Measurements from ENCODE around the gene IGFN1. TPM values are rescaled to one million over a fixed set of nuclear protein-coding genes. Genes with fewer than 3 reads are reported as not detected.
A peak's percentile ranks its signal among the peaks of the same experiment; 100 is the strongest.
"Not testable (repeated sequence)": the region's sequence is repeated elsewhere in the genome, so short reads cannot be mapped to it uniquely, and the experiment has no call there.

IGFN1 gene
- total RNA-seq, 1 donor from 2014 or later = not detected

DNA sequence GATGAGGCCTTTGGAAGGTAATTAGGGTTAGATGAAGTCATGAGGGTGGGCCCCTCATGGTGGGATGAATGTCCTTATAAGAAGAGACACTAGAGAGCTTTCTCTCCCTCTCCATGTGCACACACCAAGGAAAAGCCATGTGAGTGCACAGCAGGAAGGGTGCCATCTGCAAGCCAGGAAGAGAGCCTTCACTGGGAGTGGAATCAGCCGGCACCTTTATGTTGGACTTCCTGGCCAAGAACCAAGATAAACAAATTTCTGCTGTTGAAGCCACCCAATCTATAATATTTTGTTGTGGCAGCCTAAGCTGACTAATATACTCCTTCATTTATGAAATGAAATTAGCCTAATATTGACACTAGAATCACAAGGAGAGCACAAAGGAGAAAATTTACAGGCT lies 54.5 kb downstream of the IGFN1 start:
- no peak for DNase-seq (ENCODE audit: low read depth in 2 of 2)

DNA sequence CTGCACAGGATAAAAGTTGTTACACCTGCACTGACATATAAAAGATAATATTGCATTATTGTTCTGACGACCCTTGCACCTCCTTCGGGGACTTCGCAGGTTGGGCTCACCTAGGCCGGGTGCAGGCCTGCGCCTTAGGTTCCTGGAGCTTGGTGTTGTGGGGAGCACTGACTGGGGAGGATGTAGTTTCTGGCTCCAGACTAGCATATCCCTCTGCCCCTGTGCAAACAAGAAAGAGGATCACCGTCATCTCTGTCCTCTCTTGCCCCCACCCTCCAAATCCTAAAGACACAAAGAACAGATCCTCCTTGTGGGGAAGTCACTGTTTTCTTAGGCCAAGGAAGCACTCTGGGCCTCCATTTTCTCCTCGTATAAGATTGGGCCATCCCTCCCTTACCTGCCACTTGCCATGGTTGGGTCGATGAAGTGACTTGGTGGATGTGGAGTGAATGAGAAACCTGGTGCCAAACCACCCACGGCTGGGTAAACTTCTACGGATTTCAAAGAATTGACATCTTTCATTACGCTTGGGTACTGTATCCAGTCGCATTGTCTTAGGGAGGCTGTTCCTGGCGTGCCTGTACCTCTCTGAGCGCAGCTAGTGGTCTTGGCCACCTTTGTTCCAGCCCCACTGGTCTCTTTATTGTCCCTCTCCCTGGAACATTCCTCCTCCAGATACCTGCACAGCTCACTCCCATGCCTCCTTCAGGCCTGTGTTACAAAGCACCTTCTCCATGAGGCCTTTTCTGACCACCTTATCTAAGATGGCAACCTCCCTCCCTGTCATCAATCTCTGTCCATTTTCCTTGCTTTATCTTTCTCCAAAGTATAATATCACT lies 58.3 kb downstream of the IGFN1 start:
- DNase-seq (ENCODE audit: low read depth in 2 of 2) = no peak

DNA sequence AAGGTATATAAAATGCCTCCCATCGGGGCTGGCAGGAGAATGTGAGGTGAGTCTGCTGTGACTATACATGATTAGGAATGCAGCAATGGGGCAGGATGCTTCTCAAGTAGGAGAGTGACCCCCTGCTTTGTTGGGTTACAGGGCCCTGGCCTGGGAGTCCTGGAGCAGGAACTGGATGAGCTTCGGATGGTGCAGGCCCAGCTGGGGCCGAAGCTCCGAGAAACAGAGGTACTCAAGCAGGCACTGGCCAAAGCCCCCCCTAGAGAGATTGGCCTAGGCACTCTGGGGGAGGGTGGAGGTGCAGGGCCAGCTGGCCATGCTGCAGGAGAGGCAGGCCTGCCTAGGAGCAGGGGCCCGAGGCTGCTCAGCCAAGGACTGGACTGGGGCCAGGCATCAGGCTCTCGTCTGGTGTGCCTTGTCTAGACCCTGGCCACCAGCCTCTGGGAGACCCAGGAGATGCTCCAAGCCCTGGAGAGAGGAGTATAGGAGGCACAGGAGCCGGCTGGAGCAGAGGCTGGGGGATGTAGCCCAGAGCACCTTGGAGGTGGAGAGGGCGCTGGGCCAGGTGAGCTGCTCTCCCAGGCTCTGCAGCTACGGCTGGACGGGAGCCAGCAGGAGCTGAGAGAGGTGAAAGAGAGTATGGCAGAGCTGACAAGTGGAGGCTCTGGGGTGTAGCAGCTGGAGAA lies 59.8 kb downstream of the IGFN1 start:
- DNase-seq (ENCODE audit: low read depth in 2 of 2) = no peak

DNA sequence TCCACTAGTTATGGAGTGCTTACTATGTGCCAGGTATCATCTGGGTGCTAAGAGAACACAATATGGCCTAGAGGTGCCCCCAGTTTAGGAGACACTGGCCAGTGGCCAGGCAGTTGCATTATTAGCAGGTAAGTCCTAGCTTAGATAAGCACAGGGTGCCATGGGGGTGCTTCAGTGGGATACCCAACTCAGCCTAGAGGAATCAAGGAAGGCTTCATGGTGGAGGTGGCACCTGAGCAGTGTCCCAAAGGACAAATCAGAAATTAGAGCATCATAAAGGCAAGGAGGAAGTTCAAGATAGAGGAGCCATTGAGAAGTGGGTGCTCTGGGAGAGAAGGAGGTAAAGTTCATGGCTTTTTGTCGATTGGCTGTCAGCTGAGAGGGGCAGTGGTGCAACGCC lies 60.8 kb downstream of the IGFN1 start:
- no peak for DNase-seq (ENCODE audit: low read depth in 2 of 2)

DNA sequence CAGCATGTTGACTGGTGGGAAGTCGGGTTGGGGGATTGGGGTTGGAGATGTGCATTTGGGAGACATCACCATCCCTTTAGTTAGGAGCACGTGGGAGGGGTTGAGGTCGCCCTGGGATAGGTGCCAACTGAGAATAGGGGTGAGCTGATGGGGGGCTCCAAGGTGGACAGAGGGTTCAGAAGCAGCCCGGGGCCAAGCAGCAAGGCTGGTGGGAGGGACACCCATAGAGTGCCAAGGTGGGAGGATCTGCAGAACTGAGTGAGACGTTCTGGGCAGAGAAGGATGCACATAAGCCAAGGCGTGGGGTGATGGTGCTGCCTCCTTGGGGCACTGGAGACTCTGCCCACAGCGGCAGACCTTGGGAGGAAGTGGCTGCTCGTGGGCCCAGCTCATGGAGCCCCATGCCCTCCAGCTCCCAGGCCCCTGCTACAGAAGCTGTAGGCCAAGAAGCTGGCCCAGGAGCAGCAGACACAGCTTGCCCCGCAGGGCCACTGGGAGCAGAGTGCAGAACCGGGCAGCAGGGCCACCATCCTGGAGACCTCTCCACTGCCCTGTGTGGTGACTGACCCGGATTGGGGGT lies 61.3 kb downstream of the IGFN1 start:
- no peak for DNase-seq (ENCODE audit: low read depth in 2 of 2)

DNA sequence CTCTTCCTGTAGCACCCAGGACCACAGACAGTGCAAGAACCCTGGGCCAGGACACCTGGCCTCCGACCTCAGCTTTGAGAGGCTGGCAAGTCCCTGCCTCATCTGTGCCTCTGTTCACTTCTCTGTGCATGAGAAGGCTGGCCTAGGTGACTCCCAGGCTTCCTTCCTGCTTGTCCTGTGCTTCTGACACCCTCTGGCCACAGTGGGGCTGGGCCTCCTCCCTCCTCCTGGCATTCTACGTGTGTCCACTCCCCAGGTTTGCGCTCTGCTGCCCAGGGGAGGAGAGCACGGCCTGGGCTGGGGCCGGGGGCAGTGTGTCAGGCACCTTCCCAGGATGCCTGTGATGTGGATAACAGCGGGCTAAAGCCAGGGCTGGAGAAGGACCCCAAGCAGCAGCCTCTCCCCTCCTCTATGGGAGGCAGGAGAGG lies 62.3 kb downstream of the IGFN1 start:
- no peak for DNase-seq (ENCODE audit: low read depth in 2 of 2)

DNA sequence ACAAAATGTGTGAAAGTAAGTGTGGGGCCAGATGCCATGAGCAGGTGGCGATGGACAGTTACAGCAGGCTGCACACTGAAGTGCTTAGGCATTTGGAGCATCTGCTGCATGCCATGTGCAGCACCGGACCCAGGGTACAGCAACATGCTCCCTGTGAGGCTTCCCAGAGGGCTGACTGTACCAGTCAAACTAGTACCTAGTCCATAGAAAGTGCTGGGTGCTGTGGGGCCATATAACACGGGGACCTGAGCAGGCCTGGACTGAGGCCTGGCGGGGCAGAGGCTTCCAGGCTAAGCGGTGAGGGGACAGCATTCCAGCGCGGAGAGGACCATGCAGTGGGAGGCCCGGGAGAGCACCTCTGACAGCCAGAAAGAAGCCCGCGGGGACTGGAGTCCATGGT lies 62.8 kb downstream of the IGFN1 start:
- no peak for DNase-seq (ENCODE audit: low read depth in 2 of 2)

DNA sequence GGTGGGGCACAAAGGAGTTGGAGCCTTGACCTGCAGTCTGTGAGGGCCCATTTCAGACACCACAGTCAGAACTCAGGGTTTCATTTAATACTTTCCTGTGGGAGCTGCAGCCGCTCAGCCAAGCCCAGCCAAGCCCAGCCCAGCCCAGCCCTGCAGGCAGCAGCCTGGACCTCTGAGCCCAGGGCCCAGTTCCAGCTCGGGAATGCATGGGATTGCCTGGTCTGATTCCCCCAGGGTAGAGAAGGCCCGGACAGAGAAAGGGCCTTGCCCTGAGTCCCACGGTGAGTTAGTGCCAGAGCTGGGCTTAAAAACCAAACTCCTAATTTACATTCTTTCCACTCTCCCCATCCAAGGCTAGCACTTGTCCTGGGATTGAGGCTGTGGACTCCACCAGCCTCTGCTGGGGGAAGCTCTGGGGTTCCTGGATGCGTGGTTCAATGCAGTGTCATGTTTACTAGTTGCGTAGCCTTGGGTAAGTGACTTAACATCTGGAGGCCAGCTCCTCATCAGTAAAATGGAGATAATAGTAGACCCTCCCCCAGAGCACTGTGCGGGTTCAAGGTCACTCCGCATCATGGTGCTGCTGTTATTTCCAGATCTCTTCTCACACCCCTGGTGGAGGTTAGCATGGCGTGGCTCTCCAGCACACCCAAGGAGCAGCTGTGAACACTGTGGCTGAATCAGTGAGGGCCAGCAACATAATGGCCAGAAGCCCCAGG lies 63.4 kb downstream of the IGFN1 start:
- no peak for DNase-seq (ENCODE audit: low read depth in 2 of 2)

DNA sequence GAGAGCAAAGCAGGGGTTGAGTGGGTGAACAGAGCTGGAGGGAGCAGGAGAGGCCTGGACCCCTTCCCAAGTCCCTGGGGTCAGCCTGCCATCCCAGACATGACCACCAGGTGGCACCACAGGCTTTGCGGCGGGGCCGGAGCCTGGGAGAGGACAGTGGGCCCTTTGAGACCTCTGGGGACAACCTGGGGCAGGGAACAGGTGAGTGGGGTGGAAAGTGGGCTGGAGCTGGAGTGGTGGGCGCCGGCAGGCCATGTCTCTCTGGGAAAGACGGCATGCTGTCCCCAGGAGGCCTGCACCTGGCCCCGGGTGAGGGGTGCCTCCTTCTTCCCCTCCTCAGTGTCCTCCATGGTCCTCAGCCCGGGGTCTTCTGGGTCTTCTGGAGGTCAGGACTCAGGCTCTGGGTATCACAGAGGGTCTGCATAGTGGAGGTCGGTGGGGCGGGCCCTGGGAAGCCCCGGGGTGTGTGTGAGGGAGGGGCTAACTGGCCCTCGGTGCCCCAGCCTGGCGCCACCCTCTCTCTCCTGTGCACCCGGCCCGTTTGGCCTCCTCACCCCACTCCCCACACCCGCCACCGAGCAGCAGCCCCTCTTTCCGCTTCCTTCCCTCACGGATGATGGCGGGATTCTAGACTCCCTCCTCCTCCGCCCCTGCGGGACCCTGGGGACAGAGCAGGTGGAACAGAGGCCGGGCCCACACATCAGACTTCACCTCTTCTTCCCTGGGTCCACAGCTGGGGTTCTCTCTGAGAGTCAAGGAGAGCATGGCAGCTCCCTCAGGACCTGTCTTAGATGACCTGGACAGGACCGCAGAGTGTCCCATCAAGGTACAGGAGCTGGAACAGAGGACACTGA lies 64.2 kb downstream of the IGFN1 start:
- DNase-seq (ENCODE audit: low read depth in 2 of 2) = peak; percentile 38 to 63

DNA sequence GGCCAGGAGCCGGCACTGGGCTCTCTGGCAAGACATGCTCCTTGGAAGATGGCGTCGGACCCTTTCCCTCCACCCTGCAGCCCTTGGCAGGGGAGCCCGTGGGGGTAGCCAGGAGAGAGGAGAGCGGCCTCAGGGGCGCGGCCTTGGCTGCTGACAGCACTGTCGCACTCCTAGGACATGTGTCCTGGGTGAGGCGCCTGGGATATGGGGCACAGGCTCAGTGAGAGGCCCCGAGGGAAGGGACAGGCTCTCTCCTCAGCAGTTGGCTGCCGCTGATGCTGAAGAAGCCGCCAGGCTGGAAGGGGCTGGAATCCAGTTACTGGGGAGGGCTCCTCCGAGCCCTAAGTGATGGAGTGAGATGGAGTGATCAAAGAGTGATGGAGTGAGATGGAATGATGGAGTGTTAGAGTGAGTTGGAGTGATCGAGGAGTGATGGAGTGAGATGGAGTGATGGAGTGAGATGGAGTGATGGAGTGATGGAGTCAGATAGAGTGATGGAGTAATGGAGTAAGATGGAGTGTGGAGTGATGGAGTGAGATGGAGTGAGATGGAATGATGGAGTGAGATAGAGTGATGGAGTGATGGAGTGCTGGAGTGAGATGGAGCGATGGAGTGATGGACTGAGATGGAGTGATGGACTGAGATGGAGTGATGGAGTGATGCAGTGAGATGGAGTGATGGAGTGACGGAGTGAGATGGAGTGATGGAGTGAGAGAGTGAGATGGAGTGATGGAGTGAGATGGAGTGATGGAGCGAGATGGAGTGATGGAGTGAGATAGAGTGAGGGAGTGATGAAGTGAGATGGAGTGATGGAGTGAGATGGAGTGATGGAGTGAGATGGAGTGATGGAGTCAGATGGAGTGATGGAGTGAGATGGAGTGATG lies 65.1 kb downstream of the IGFN1 start:
- DNase-seq (ENCODE audit: low read depth in 2 of 2) = no peak

DNA sequence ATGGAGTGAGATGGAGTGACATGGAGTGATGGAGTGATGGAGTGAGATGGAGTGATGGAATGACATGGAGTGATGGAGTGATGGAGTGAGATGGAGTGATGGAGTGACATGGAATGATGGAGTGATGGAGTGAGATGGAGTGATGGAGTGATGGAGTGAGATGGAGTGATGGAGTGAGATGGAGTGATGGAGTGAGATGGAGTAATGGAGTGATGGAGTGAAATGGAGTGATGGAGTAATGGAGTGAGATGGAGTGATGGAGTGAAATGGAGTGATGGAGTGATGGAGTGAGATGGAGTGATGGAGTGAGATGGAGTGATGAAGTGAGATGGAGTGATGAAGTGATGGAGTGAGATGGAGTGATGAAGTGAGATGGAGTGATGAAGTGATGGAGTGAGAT lies 67.5 kb downstream of the IGFN1 start:
- DNase-seq (ENCODE audit: low read depth in 2 of 2) = not testable (repeated sequence)

DNA sequence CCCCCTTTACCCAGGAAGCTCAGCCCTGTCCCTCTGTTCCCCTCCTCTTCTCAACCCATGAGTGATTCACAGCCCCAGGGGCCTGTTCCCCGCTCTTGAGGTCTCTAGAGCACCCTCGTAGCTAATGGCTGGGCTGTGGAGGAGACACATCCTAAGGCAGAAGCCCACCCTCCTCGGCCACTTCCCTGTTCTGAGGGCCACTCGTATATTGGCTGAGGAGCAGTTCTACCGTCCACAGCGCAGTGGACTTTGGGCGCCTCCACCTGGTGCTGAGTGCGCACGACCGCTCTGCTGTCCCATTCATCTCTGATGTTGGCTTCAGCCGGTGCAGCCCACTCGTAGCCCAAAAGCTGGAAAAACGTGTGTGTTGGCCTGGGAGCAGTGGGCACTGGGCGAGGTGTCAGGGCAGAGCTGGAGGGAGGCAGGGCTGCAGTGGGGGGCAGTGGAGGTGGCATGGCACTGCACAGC lies 68.2 kb downstream of the IGFN1 start:
- DNase-seq (ENCODE audit: low read depth in 2 of 2) = no peak

DNA sequence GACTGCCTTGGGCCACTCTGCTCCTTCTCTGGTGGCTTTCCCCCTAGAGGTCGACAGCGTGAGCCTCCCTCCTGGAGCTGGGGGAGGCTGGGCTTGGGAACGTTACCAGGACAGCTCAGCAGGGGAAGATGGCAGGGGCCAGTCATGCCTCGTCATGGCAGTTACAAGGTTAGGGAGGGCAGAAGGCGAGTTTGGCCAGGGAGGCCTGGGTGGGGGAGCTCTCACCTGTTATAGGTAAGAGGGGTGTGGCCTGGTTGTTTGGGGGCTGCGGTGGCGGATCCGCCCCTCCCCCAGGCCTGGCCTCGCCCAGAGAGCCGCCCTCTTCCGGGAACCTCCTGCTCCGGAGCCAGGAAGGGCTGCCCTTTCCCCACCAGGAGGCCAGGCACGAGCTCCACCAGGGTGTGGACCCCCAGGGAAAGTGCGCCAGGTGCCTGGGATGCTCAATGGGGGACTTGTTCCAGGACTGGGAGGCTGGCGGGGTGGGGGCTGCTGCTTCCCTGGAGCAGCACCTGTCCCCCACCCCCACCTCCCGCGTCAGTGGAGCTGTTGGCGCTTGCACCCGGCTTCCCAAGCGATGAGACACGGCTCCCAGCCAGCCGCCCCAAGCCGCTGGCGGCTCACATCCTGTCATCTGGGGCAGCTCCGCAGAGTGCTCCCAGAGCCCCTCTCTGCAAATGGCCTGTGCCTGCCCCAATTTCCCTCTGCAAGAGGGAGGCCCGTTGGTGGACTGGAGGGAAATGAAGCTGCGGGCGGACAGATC lies 69.0 kb downstream of the IGFN1 start:
- DNase-seq (ENCODE audit: low read depth in 2 of 2) = peak in 1 of 2 donors; percentile 38

DNA sequence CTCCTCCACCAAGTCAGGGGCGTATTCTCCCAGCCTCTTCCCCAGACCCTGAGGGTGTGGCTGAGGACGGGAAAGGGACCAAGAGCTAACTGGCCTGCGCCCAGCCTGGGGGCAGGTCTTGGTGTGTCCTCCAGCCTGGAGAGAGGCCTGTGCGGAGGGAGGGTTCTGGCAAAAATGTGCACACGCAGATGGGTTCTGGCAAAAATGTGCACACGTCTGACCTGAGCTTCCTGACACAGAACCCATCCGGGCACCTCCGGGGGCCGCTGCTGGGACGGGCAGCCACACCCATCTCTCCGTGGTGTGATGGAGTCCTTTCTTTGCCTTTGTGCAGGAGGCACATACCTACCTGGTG lies 69.6 kb downstream of the IGFN1 start:
- DNase-seq (ENCODE audit: low read depth in 2 of 2) = no peak

DNA sequence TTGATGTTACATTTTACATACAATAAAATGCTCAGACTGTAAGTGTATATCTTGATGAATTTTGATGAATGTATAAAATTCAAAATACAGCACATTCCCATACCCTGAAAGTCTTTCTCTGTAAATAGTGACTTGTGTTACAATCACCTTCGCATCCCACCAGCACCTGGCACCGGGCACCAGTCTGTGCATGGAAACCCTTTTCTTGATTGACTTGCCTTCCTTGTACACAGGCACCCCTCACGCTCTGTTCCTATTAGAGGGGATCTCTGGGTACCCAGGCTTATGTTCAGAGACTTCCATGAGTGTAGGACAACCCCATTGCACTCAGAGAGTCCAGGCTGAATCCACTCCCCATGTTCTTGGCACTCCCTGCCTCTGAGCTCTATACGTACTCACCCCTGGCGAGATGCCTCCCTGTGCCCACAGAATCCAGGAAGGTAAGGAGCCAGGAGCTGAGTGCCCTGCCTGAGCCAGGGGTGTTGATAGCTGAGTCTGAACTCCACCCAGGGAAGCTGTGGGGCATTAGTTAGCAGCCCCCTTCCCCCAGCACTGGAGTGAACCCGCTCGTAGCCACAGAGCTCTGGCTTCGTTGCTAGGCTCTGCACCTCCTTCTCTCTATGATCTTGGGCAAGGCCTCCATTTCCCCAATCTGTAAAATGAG lies 70.2 kb downstream of the IGFN1 start:
- no peak for DNase-seq (ENCODE audit: low read depth in 2 of 2)

DNA sequence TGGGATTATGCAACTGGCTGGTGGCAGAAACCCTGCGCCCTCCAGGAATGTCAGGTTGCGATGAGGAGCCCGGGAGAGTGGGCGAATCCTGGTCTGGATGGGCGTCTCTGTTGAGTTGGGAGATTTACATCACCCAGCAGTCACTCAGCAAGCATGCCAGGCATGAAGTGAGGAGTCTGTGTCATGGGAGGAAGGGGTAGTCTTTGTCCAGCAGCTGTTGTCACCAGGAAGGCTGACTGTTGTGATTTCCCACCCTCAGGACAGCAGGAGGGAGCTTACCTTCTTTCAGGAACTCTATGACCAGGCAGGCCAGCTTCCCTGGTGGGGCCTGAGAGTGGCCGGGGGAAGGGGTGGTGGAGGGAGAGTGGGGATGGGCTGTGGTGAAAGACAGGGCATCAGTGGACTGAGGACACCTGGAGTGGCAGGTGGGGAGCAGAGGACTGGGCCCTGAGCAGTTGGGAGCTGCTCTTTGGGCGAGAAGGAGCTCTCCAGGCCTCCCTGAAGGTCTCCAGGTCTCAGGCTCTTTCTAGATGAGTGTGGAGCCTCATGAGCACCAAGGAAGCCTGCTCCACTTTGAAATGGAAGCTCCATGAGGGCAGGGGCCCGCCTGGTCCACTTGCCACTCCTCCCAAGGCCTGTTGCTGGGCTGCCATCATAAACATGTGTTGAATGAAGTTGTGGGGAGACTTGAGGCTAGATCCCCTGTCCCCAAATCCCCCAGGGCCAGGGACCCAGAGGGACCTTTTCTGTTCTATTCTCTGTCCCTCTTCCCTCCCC lies 71.3 kb downstream of the IGFN1 start:
- no peak for DNase-seq (ENCODE audit: low read depth in 2 of 2)

DNA sequence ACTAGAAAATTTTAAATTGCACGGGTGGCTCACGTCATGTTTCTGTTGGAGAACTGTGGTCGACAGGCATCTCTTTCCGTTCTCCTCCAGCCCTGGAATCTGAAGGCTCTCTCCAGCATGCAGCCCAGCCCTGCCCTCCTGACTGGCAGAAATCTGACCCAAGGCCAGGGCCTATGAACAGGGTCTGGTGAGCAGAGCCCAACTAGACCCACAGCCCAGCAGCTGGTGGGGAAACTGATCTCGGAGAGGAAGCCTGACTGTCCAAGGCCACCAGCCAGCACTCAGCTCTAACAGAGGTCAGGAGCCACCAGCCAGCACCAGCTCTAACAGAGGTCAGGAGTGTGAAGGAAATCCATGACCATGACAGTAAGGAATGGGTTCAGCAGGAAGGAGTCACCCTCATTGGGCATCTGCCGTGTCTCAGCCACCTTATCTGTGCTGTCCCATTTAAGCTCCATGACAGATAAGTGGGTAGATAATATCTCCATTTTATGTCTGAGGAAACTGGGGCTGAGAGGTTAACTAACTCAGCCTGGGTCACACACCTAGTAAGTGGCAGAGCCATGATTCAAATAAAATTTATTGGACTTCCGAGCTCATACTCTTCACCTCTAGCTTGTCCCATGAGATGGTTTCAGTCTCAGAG lies 72.5 kb downstream of the IGFN1 start:
- DNase-seq (ENCODE audit: low read depth in 2 of 2) = no peak

Measured in lung microvascular endothelial cell (primary cell).